Measurements from ENCODE around the gene BET1. TPM values are rescaled to one million over a fixed set of nuclear protein-coding genes. Genes with fewer than 3 reads are reported as not detected.

BET1 gene
- total RNA-seq, 1 experiment from 2014 or later: 17.2 TPM

GRCh38 chr7:93943816-93944540 is 60.2 kb downstream of the BET1 start:
- TF ChIP-seq MAX (IDR thresholded peaks at IDR 0.05) (no peak), ELF1 (IDR thresholded peaks at IDR 0.05; ENCODE audit: borderline replicate concordance, low read depth) (no peak), EZH2phosphoT487 (IDR thresholded peaks at IDR 0.05; ENCODE audit: borderline replicate concordance) (no peak), ZBTB33 (IDR thresholded peaks at IDR 0.05; ENCODE audit: extremely low read depth, insufficient replicate concordance, low read length) (no peak), SRF (IDR thresholded peaks at IDR 0.05; ENCODE audit: low read depth) (no peak), SIN3A (IDR thresholded peaks at IDR 0.05; ENCODE audit: low read depth) (no peak), EGR1 (IDR thresholded peaks at IDR 0.05; ENCODE audit: low read depth) (no peak), FOSL1 (IDR thresholded peaks at IDR 0.05; ENCODE audit: low read depth) (no peak), CBX3 (IDR thresholded peaks at IDR 0.05; ENCODE audit: low read depth) (no peak), EZH2 (IDR thresholded peaks at IDR 0.05) (no peak)
- intact Hi-C loops (cut with micrococcal nuclease): no loop called here
- ChIA-PET POLR2A (no interaction called here), CTCF (no interaction called here), RAD21 (ENCODE audit: low non-redundant PET in 1 of 2, low total read pairs in 2 of 2, uncharacterized antibody in 2 of 2, unreplicated experiment in 2 of 2) (no interaction called here)
- Histone ChIP-seq H3K9me2 (ENCODE audit: insufficient read depth) (no peaks in the 10 kb centered on the region), H3K9me3 (ENCODE audit: control insufficient read depth in 1 of 2, insufficient read depth in 1 of 2, low read depth in 1 of 2, low read length in 2 of 2) (no peaks in the 10 kb centered on the region), H3K27ac (ENCODE audit: low read depth, low read length) (no peak overlapping the region), H3K4me3 (replicated peaks in 1 of 2; ENCODE audit: low read depth in 1 of 2, low read length in 2 of 2) (no peak overlapping the region), H3K4me2 (ENCODE audit: low read length) (no peak overlapping the region), H2AFZ (ENCODE audit: low read depth, low read length, poor library complexity, severe bottlenecking) (no peak overlapping the region), H3K9ac (ENCODE audit: low read length) (no peak overlapping the region), H4K20me1 (ENCODE audit: insufficient read depth) (no peaks in the 10 kb centered on the region), H3K36me3 (ENCODE audit: control insufficient read depth in 1 of 2, insufficient read depth in 2 of 2, low read length in 2 of 2) (no peaks in the 10 kb centered on the region), H3K79me2 (ENCODE audit: insufficient read depth, low read length) (no peaks in the 10 kb centered on the region), H3K4me1 (ENCODE audit: control insufficient read depth in 1 of 2, insufficient read depth in 2 of 2, low read length in 2 of 2) (no peaks in the 10 kb centered on the region), H3K27me3 (ENCODE audit: insufficient read depth, low read length) (no peaks in the 10 kb centered on the region)
- ATAC-seq: no peak
- no TSS peak for BruUV-seq (replicated peaks)
- no peak for DNase-seq (ENCODE audit: low read depth, low spot score)

Other genes starting within 250 kb of the BET1 start
- 0.15 TPM for gene TFPI2, start 113.6 kb downstream of the BET1 start, total RNA-seq (2021; ENCODE audit: unreplicated experiment)
- 0.91 TPM for gene GNGT1, start 97.8 kb downstream of the BET1 start, total RNA-seq (2021; ENCODE audit: unreplicated experiment)
- not detected for gene GNG11, start 82.6 kb downstream of the BET1 start, total RNA-seq (2021; ENCODE audit: unreplicated experiment)

Data from HCT116 (cell line).